Neural crest cell (in vitro differentiated cells): ENCODE measurements around the gene CSNK1G1. TPM values are rescaled to one million over a fixed set of nuclear protein-coding genes. Genes with fewer than 3 reads are reported as not detected.
"Not testable (repeated sequence)": the region's sequence is repeated elsewhere in the genome, so short reads cannot be mapped to it uniquely, and the experiment has no call there.

ENCODE experiments used
- DNase-seq: peaks from one replicate; pipeline ENCODE4 v3.0.0; 2021; ENCODE audit warnings: low read depth, mixed read lengths, low spot score
- H3K27ac Mint-ChIP-seq: one replicate; pipeline ENCODE4 v1.8.0; 2021; ENCODE audit warnings: mild to moderate bottlenecking, mixed read lengths; ENCODE audit not compliant: unreplicated experiment
- H3K27me3 Mint-ChIP-seq: 2 replicates; pipeline ENCODE4 v1.8.0; 2021; ENCODE audit warnings: low read depth, mild to moderate bottlenecking, mixed read lengths
- H3K36me3 Mint-ChIP-seq: 2 replicates; pipeline ENCODE4 v1.8.0; 2021; ENCODE audit warnings: low read depth, mild to moderate bottlenecking, mixed read lengths
- H3K4me1 Mint-ChIP-seq: 2 replicates; pipeline ENCODE4 v1.8.0; 2021; ENCODE audit warnings: mixed read lengths
- H3K4me3 Mint-ChIP-seq: one replicate; pipeline ENCODE4 v1.8.0; 2021; ENCODE audit warnings: mild to moderate bottlenecking, mixed read lengths
- H3K9me3 Mint-ChIP-seq: 2 replicates; pipeline ENCODE4 v1.8.0; 2021; ENCODE audit warnings: mixed read lengths
- total RNA-seq: library from RNA; stranded (reverse); gene quantifications from 2 replicates; pipeline ENCODE4 v1.2.1, GENCODE V29; 2021
- TF ChIP-seq, protein P1 (sequence below): fragments of 200-600 bp; sonication (generic); conservative IDR thresholded peaks from 2 replicates; pipeline ENCODE4 v1.5.0; 2021; ENCODE audit warnings: antibody characterized with exemption, mild to moderate bottlenecking

Gene CSNK1G1
- total RNA-seq, 1 donor from 2014 or later, result 15.5 TPM

GRCh38 chr15:64387562-64388168, 31.7 kb upstream of the CSNK1G1 start, which contains the start of gene TRIP4:
TRIP4 (plus strand) TSS chr15:64387836; CDS start chr15:64387864, 28 bp downstream.
- Mint-ChIP-seq H3K4me1 (peaks cover 17% of the 10 kb centered on the region), H3K27me3 (no peaks in the 10 kb centered on the region), H3K36me3 (peaks cover 2% of the 10 kb centered on the region), H3K9me3 (no peaks in the 10 kb centered on the region), H3K4me3 (peak within 1 kb of the TSS; percentile 98), H3K27ac (peak within 1 kb of the TSS; percentile 98)
- peak; percentile 92 for DNase-seq
- TF ChIP-seq, protein P1, sequence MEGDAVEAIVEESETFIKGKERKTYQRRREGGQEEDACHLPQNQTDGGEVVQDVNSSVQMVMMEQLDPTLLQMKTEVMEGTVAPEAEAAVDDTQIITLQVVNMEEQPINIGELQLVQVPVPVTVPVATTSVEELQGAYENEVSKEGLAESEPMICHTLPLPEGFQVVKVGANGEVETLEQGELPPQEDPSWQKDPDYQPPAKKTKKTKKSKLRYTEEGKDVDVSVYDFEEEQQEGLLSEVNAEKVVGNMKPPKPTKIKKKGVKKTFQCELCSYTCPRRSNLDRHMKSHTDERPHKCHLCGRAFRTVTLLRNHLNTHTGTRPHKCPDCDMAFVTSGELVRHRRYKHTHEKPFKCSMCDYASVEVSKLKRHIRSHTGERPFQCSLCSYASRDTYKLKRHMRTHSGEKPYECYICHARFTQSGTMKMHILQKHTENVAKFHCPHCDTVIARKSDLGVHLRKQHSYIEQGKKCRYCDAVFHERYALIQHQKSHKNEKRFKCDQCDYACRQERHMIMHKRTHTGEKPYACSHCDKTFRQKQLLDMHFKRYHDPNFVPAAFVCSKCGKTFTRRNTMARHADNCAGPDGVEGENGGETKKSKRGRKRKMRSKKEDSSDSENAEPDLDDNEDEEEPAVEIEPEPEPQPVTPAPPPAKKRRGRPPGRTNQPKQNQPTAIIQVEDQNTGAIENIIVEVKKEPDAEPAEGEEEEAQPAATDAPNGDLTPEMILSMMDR, result no peak

DNA sequence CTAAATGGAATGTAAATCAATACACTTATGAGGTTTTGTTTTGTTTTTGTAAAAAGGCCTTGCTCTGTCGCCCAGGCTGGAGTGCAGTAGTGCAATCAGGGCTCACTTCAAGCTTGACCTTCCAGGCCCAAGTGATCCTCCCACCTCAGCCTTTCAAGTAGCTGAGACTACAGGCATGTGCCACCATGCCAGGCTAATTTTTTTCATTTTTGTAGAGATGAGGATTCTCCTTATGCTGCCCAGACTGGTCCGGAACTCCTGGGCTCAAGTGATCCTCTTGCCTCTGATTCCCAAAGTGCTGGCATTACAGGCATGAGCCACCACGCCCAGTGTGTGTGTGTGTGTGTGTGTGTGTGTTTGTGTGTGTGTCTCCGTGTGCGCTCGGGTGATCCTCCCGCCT, 30.3 kb upstream of the CSNK1G1 start:
- TF ChIP-seq, protein P1, result no peak
- Mint-ChIP-seq H3K4me1 (peaks cover 25% of the 10 kb centered on the region), H3K27ac (no peak overlapping the region), H3K9me3 (no peaks in the 10 kb centered on the region), H3K27me3 (no peaks in the 10 kb centered on the region), H3K4me3 (peak overlapping the region; percentile 38), H3K36me3 (peaks cover 2% of the 10 kb centered on the region)
- no peak for DNase-seq

DNA sequence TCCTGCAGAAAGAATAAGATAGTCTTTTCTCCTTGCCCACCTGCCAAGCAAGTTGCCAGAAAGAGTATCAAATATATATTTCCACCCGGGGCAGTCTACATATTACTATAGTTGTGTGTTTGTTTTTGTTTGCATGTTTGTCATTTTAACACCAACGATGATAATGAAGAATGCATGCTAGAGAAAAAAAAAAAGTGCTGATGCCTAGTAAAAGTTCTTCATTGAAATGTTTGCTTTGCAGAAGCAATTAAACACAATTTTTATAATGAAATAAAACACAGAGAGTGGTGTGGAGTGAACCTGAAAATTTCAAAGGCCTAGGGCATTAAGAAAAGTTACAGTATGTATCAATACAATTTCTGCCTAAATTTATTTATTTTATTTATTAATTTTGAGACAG, 27.8 kb upstream of the CSNK1G1 start:
- no peak overlapping the region for H3K27ac Mint-ChIP-seq
- no peaks in the 10 kb centered on the region for H3K9me3 Mint-ChIP-seq
- H3K4me3 Mint-ChIP-seq, result peak overlapping the region; percentile 3
- H3K36me3 Mint-ChIP-seq, result peaks cover 2% of the 10 kb centered on the region
- peaks cover 40% of the 10 kb centered on the region for H3K4me1 Mint-ChIP-seq
- TF ChIP-seq, protein P1, result no peak
- no peaks in the 10 kb centered on the region for H3K27me3 Mint-ChIP-seq
- no peak for DNase-seq

DNA sequence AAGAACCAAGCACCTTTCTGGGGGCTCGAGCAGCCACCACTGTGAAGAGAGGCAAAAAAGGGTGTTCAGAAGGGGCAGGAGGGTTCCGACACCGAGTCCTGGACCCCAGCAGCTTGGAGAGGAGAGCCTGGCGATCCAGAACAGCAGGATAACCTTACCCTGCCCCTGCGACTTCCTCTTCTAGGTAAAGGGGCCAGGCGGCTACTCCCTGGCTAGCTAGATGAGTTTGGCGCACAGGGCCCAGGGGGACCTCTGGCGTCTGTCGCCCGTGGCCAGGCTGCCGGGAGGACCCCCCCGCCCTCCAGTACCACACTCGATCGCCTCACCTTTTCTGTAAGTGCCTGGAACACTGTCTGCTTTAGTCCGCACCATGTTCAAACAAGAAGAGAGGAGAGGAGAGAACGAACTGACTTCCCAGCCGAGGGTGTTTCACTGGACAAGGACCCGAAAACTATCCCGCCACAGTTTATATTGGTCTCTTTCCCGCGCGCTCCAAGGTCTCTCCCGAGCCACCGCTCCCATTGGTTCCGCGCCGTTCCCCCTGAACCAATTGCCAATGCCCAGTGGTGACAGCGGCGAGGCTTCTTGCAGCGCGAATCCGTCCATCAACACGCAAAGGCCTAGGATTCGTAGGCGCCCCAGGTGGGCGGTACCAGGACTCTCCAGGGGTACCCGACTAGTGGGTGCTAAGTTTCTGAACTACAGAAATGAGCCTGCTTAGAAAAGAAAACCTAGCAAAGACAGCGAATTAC, 25.2 kb upstream of the CSNK1G1 start, which contains the start of gene PCLAF:
Gene PCLAF (minus strand): TSS at position 442 of the 752 bp plus-strand sequence. CDS start 70 bp downstream, at position 372.
- TF ChIP-seq, protein P1, result no peak
- Mint-ChIP-seq H3K27me3 (no peaks in the 10 kb centered on the region), H3K9me3 (no peaks in the 10 kb centered on the region), H3K36me3 (no peaks in the 10 kb centered on the region), H3K27ac (peak within 1 kb of the TSS; percentile 94), H3K4me3 (peak within 1 kb of the TSS; percentile 92), H3K4me1 (peaks cover 29% of the 10 kb centered on the region)
- DNase-seq, result peak; percentile 90

DNA sequence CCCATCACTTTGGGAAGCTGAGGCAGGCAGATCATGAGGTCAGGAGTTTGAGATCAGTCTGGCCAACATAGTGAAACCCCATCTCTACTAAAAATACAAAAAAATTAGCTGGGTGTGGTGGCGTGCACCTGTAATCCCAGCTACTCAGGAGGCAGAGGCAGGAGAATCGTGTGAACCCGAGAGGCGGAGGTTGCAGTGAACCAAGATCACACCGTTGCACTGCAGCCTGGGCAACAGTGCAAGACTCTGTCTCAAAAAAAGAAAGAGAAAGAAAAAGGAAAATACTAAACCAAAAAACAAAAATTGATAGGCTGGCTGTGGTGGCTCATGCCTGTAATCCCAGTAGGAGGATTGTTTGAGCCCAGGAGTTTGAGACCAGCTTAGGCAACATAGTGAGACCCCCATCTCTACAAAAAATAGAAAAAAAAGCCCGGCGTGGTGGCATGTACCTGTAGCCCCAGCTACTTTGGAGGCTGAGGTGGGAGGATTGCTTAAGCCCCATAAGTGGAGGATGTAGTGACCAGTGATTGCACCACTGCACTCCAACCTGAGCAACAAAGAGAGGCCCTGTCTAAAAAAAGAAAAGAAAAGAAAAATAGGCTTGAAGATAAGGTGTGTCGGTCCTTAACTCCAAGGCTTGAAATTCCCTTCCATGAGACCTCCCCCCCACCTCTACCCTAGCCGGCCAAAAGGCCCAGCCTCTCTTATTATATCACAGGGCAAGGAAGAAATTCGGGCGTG, 24.3 kb upstream of the CSNK1G1 start:
- peak overlapping the region; percentile 94 for H3K27ac Mint-ChIP-seq
- H3K4me3 Mint-ChIP-seq, result peak overlapping the region; percentile 92
- H3K9me3 Mint-ChIP-seq, DNase-seq, H3K36me3 Mint-ChIP-seq, H3K27me3 Mint-ChIP-seq: not testable (repeated sequence)
- peaks cover 29% of the 10 kb centered on the region for H3K4me1 Mint-ChIP-seq
